HG03565 (cell line): ENCODE measurements around the gene CLTCL1.
A peak's percentile ranks its signal among the peaks of the same experiment; 100 is the strongest.
"Not testable (repeated sequence)": the region's sequence is repeated elsewhere in the genome, so short reads cannot be mapped to it uniquely, and the experiment has no call there.

Experiments used
- ATAC-seq: cut with Tn5 transposase; IDR thresholded peaks from one replicate; pipeline ENCODE4 v1.9.1; 2021; ENCODE audit warnings: mild to moderate bottlenecking, moderate library complexity; ENCODE audit not compliant: unreplicated experiment

The CLTCL1 gene

GRCh38 chr22:19178065-19178656 is 113.4 kb downstream of the CLTCL1 start:
- peak; percentile 21 for ATAC-seq

GRCh38 chr22:19177164-19178064 is 114.1 kb downstream of the CLTCL1 start:
- ATAC-seq, result no peak

- ATAC-seq, result no peak
Observed at GRCh38 chr22:19176732-19177131, 114.8 kb downstream of the CLTCL1 start.

- ATAC-seq, result no peak
Observed at GRCh38 chr22:19176175-19176643, 115.3 kb downstream of the CLTCL1 start.

DNA sequence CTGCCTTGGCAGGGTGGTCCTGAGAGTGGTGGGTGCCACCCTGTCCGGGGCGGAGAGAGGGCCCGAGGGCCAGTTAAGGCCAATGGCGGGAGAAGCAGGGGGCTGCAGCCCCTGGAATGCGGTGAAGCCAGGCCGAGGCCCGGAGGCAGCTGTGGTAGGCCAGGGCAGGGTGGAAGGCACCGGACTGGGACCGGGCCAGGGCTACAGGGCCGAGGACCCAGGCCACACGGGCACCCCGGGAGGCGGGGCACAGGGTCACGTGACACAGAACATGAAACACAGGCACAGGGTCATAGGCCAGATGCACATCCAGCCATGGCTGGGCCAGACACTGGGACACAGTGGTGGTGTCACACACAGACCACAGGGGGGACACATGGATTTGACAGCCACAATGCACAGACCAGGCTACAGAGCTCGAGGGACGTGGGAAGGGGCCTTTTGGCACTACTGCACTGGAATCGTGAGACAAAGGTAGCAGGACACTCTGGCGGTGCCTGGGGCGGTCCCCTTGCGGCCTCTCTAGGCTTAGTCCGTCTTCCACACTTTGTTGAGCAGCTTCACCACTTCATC is 115.8 kb downstream of the CLTCL1 start:
- no peak for ATAC-seq

DNA sequence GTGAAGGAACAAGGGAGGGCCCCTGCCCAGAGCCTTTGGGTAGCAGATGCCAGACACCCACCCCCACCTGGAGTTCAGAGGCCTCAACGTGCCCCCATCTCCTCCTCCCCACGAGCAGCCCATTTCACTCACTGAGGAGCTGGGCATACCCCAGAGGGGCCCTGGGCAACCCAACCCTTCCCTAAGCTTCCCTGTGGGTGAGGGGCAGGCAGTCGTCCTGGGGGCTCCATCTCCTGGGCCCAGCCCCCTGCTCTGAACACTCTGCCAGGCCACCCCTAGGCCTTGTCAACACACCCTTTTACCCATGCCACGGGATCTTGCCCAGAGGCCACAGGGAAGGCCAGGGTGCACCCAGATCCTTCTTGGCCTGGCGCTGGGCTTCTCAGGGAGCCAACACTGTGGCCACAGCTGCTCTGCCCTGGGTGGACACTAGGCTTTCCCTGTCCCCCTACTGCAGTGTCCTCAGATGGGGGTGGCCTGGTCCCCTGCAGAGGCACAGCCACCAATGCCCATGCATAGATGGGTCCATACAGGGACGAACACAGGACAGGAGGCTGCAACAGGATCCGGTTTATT is 116.4 kb downstream of the CLTCL1 start:
- ATAC-seq, result no peak

GRCh38 chr22:19174106-19175025 is 117.2 kb downstream of the CLTCL1 start:
- ATAC-seq, result no peak

DNA sequence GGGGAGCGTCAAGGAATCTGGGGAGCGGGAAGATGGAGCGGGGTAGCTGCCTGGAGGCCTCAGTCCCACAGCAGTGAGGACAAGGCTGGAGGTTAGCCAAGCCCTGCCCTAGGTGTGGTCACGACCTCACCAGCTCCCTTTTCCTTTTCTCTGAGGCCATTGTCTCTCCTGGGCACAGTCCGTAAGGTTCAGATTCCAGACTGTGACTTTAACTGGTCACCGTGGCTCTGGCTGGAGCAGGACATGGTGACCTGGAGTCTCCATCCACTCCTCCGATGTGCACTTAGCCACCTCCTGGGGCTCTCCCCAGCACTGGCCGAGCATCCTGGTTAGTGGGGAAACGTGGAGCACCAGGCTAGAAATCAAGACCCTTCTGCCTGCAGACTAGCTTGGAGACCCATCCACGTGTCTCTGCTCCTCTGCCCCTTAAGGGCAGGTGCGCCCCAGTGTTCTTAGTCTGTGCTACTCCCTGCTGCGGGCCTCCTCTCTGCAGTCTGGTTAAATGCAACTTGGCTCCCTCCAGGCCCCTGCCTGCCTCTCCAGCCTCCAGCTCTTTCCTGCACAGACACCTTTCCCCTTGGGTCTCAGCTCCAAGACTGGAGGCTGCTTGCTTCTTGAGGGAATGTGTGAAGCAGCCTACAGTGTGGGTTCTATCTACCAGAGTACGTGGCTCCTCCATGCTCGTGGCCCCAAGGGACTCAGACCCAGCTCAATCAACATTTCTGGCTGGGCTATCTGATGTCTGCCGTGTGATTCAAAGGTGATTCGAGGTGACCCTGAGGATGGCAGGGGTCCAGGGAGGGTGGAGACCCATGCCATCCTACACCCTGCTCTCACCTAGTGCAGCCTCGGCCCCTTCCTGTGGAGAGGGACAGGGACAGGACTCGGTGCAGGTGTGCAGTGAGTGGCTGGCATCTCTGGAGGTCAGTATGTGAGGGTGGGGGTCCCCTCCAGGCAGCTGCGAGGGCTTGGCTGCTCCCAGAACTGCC is 118.2 kb downstream of the CLTCL1 start:
- no peak for ATAC-seq

DNA sequence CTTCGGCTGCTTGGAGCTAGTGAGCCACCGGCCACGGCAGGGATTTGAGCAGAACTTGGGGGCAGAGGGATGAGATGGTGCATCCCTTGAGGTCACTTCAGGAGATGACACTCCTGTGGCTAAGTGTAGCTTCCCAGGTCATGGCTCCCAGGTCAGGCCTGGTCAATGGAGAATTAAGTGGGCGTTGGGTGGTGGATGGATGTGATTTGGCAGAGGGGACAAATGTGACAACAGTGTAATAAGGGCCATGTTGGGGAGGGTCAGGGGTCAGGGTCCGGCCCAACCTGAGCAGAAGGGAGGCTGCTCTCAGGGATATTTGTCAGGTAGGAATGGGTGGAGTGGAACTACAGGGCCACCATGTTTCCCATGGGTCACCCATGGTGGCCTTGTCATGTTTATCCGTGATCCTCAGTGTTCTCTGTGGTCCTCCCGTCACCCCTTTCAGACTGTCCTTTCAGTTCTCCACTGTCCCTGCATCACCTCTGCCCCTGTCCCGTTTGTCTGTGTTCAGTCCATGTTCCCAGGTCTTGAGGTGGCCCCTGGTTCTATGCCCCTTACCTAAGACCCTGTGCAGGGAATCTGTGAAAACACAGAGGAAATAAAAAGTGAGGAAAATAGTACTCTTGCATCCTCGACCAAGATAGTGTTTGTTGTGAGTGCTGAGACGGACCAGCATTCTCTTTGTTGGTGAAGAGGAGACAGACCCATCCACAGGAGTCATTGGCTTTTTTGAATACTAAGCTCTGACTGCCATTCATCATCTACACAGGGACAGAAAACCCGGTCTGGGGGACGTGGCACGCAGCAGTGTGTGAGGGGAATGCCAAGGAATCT is 119.1 kb downstream of the CLTCL1 start:
- ATAC-seq, result no peak

GRCh38 chr22:19169947-19170318 is 121.6 kb downstream of the CLTCL1 start:
- no peak for ATAC-seq

DNA sequence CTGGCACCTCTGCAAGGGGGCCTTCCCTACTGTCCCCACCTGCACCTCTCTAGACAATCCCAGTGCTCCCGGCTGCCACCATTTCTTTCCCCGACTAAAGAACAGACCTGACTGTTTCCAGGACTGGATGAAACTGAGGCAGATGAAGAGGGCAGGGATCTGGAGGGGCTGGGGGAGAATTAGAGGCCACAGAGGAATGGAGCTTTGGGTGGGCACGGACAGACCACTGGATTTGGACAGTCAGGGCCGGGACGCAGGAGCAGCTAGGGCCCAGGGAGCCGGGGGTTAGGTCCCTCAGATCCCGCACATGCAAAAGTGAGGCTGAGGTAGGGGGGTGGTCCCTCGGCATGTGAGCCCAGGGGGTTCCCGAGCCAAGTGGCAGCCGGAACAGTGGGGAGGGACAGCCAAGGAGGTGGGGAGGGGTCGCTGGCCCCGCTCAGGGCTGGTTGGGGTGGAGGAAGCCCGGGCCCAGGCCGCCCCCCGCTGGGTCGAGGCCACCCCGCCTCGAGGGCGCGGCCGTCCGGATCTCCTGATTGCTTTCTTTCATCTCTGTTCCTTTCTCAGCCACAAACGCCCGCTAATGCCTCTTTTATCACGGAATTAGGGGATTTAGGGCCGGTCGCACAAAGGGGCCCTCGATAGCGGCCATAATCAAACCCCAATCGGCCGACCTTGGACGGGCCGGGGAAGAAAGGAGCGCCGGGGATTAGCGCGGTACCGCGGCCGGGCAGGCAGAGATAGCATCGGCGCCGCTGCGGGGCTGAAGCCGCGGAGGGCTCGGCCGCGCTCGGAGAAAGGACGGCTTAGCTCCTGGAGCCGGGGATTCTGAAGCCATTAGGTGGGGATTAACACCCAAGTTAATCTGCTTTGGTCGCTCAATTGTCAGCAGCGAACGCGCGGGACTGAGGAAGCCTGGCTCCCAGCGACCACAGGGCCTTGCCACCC is 122.2 kb downstream of the CLTCL1 start:
- no peak for ATAC-seq

DNA sequence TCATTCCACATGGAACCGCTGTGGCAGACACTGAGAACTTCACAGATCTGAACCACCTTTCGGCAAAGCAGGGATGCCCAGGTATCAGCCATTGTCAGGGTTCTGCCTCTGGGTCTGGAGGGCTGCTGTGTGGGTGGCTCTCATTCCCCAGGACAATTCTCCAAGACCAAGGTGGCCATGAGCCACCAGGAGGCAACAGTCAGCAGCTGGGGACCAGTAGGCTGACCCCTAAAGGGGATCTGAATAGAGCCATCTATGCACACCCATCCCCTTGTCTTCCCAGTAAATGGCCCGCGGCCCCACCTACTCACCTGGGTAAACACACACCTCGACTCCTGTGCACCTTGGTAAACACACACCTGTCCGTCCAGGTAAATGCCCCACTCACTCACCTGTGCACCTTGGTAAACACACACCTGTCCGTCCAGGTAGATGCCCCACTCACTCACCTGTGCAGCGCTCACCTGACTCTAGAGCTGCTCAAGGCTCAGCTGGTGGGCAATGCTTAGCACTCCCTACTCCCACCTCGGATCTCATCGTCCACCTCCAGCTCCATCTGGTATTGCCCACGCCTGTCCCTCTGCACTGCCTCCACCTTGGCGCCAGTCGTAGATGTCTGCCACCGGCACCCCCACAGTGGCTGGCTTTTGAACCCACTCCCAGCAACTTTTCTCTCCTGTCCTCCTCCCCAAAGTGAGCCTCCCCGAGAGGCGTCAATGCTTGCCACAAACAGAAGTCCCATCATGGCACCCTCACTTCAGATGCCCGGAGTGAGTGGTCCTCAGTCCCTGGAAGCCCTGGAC is 123.2 kb downstream of the CLTCL1 start:
- no peak for ATAC-seq

DNA sequence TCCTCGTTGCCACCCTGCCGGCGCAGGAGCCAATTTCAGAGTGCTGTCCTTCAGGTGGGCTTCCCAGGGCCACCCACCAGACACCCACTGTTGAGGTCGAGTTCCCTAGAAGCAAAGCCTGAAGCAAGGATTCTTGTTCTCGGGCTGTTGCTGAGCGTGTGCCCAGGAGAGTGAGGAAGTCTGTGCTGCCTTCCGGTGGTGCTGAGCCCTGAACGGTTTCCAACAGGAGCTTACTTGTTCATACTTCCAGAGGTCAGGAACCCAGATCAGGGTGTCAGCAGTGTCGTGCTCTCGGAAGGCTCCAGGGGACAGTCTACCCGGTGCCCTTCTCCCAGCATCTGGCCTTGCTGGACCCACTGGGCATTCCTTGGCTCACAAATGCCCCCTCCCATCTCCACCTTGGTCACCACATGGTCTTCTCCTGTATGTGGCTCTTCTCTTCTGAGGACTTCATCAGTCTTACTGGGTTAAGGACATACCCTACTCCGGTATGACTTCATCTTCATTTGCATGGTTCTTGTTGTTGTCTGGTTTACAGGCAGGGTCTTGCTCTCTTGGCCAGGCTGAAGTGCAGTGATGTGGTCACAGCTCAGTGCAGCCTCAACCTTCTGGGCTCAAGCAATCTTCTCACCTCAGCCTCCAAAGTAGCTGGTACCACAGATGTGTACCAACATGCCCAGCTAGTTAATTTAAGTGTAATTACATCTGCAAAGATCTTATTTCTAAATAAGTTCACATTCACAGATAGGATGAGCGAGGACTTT is 124.2 kb downstream of the CLTCL1 start:
- no peak for ATAC-seq

- ATAC-seq, result no peak
Observed at GRCh38 chr22:19166421-19166820, 125.1 kb downstream of the CLTCL1 start.

GRCh38 chr22:19164425-19164824 is 127.1 kb downstream of the CLTCL1 start:
- no peak for ATAC-seq

GRCh38 chr22:19158649-19159048 is 132.9 kb downstream of the CLTCL1 start:
- not testable (repeated sequence) for ATAC-seq
